GM19240 (cell line): Measurements from ENCODE around the gene GRM4.
A peak's percentile ranks its signal among the peaks of the same experiment; 100 is the strongest.
"Not testable (repeated sequence)": the region's sequence is repeated elsewhere in the genome, so short reads cannot be mapped to it uniquely, and the experiment has no call there.

ENCODE experiments used
- DNase-seq: peaks from one replicate; pipeline ENCODE4 v3.0.0; 2011; ENCODE audit warnings: low spot score; ENCODE audit not compliant: insufficient read length

The GRM4 gene

GRCh38 chr6:34027445-34027936, 118.4 kb downstream of the GRM4 start:
- DNase-seq = peak; percentile 61

DNA sequence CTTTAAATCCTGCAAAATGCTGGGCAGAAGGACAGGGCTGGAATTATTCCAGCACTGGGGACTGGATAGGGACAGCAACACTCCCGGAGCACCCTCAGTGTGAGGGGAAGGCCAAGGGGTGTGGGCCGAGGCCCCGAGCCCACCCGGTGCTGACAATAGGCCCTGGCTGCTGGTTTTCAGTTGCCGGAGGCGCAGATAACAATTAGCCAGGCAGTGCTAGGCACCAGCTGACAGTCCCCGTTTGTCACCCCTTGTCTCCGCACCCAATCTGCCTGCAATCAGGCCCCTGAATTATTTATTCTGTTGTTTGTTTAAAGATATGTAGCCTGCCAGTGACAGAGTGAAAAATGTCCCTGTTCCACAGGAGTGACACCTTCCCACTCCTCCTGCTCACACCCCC, 120.0 kb downstream of the GRM4 start:
- no peak for DNase-seq

GRCh38 chr6:34025112-34025807, 120.6 kb downstream of the GRM4 start:
- no peak for DNase-seq

GRCh38 chr6:34022873-34023255, 123.0 kb downstream of the GRM4 start:
- DNase-seq = no peak

DNA sequence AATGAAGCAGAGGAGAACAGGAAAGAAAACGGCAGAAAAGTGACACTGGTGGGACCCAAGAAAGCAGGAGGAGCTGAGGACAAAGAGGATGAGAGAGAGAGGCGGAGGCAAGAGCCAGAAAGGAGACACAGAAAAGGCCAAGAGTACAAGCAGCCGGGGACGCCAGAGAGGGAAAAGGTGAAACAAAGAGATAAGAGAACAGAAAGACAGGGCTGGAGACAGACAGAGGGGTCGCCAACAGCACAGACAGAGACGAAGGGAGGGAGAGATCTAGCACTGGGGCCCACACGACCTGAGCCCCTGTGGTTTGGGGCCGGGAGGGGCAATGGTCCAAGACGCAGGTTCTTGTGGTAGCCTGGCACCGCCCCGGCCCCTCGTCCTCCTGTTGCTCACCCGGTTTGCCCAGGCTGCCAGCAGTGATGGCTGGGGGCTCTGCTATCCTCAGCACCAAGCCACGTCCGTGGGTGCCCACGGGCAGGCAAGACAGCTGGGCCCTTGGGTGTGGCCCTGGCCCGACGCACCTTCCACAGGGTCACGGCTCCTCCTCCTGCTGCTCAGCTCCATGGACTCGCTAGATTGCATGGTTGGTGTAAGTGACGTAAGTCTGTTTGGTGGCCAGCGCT, 123.5 kb downstream of the GRM4 start:
- no peak for DNase-seq

GRCh38 chr6:34021554-34022190, 124.2 kb downstream of the GRM4 start:
- no peak for DNase-seq

- no peak for DNase-seq
Observed at GRCh38 chr6:34020807-34021553, 124.9 kb downstream of the GRM4 start.

DNA sequence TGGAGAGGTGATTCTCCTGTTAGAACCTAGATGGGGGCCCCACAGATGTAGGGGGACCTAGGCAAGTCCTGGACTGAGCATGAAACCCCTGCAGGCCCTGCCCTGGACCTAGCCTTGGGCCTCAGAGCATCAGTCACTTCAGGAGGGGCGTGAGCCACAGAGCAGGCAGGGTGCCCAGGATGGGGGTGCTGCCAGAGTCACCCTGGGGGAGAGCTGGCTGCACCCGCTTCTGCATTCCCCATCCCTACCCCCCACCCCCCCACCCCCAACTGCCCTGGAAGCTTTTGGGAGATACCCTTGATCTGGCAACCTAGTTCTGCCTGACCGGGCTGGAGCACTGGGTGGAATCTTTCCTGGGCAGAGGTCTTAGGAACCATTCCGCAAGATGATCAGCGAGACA, 125.6 kb downstream of the GRM4 start:
- no peak for DNase-seq

DNA sequence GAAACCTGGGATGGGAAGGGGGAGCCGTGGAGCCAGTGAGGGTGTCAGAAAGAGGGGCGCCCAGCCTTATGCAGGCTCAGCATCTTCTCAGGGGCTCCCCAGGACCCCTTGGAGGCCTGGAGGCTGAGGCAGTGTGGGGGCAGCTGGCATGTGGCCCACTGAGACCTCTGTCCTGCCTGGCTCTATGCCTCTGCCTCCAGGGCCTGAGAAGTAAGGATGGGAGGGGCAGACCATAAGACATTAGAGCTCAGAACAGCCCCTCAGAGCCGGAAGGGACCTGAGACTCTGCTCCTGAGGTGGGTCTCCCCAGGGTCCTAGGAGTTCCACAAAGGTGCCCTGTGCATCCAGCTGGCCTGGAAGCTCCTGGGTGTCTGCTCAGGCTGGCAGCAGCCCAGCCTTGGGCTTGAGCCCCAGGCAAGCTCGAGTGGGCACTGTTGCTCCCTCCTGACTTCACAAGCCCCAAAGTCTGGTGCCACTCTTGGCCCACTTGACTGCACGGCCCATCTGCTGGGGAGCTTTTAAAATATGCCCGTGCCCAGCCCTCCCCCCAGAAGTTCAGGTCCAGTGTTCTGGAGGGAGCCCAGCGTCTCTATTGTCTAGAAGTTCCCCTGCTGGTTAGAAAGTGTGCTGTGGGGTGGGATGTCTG, 126.8 kb downstream of the GRM4 start:
- no peak for DNase-seq

DNA sequence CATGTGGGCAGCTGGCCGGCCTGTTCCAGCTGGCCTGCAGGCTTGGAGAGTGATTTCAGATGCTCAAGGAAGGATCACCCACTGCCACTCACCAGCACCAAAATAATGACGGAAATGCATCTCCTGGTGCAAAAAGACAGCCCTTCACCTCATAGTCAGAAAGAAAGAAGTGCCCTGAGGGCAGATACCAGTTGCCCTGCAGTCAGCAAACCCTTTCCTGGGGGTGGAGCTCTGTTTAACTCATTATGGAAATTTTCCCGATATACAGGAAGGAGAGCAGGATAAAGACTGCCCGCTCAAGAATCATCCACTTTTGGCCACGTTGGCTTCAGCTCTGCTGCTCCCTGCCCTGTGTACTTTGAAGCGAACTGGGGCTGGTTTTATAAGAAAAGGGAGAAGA, 127.9 kb downstream of the GRM4 start:
- no peak for DNase-seq

DNA sequence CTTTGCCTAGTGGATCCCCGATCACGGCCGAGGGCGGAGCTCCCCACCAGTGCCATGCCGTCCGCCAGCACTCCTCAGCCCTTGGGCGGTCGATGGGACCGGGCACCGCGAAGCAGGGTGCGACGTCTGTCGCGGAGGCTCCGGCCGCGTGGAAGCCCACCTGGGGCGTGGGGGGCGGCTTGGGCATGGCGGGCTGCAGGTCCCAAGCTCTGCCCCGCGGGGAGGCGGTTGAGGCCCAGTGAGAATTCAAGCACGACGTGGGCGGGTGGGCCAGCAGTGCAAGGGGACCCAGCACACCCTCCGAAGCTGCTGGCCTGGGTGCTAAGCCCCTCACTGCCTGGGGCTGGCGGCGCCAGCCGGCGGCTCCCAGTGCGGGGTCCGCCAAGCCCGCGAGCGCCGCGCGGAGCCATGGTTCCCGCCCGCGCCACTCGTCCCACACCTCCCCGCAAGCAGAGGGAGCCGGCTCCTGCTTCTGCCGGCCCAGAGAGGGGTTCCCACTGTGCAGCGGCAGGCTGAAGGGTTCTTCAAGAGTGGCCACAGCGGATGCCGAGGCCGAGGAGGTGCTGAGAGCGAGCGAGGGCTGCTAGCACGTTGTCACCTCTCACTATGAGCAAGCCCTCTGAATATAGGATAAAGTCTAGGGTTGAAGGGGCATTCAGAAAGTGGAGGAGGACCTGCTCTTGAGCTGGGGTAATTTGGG, 128.6 kb downstream of the GRM4 start:
- no peak for DNase-seq

- not testable (repeated sequence) for DNase-seq
Observed at GRCh38 chr6:34016573-34016972, 129.3 kb downstream of the GRM4 start.

DNA sequence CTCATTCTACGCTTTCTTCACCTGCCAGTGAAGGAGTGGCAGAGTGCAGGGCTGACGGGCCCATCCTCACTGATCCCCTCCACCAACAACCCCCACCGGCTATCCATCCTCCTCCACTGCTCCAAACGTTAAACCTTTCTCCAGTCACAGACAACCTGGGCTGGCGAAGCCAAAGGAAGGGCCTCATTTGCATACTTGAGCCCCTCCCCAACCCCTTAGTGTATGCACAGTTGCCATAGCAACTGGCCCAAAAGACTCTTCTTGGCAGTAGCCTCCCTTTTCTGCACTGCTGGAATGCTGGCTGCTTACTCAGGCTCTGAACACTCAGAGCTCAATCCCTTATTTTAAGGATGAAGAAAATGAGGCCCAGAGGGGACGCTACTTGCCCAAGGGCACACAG, 130.3 kb downstream of the GRM4 start:
- DNase-seq = no peak

DNA sequence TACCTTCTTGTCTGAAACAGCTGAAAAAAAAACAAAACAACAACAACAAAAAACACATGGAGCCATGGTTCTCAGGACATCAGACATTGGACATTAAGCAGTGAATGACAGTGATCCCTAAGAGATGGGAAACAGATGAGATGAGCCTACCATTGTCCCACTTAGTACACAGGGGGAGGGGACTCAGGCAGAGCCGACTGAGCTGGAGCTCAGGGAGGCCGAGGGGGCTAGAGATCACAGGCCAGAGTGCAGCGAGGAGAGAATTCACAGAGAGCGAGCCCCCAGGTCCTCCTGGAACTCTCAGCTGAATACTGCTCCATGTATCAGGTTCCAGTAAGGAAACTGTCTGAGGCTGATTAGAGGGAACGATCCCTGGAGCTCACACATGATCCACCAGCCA, 134.6 kb downstream of the GRM4 start:
- DNase-seq = no peak

DNA sequence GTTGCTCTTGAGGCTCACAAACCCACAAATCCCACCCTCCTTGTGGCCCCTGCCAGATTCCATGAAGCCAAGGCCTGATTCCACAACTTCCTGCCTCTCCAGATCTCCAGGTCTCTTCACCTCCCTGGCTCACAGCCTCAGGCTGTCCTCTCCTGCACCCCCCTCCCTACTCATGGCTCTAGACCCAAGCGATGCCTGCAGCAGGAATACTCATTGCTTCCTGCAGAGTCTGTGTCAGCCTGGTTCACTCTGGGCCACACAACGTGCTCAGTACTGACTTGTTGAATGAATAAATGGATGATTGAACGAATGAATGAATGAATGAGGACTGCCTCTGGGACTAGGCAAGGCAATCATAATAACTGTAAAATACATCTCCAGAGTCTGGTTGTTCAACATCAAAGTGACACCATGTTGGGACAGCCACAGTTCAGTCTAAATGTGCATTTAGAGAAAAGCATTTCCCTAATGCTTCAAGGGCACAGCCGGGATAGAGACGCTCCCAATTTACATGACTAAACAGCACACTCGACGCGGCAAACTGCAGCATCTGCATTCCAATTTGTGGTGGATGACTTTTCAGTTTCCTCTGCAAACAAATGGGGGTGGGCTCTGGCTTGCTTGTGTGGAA, 139.9 kb downstream of the GRM4 start:
- no peak for DNase-seq

DNA sequence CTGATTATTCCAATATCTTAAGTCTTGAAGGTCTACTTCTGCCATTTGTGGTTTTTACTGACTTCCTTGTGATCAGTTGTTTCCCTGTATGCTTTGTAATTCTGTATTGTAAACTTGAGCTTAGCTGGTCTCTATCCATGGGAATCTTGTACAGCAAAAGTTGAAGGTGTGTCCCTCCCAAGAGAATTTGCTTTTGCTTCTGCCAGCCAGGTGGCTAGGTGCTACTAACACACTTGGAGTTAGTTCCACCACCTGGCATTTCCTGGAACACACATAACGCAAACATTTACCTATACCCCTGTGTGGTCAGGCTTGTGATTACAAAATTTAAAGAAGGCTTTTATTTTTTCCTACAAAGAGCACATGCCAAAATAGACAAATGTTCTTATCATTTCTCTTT, 141.2 kb downstream of the GRM4 start:
- DNase-seq = no peak

GRCh38 chr6:34003962-34004361, 141.9 kb downstream of the GRM4 start:
- DNase-seq = no peak

GRCh38 chr6:34001706-34002621, 143.9 kb downstream of the GRM4 start:
- DNase-seq = no peak

DNA sequence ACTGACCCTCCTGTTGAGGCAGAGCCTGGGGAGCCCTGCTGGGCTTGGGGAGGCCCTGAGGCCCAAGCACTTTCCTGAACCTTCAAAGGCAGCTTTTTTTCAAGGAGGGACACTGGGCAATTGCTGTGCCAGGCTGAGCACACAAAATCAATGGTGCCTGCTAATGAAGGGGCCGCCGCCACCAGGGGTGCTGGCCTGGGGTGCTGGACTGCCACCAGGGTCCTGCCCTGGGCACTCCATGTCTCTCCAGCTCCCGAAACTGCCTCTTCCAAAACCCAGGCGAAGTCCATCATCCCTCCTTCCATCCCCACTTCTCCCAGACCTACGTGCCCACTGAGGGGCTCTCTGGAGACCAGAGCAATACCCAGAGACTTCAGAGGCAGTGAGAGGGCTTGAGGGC, 145.6 kb downstream of the GRM4 start:
- DNase-seq = no peak
